Urothelium cell line (cell line): ENCODE measurements around the gene KLHDC2.
"Not testable (repeated sequence)": the region's sequence is repeated elsewhere in the genome, so short reads cannot be mapped to it uniquely, and the experiment has no call there.

ENCODE experiments used
- DNase-seq: peaks from one replicate; pipeline ENCODE4 v3.0.0; 2011; ENCODE audit warnings: low spot score, mixed read lengths
- FAIRE-seq: peaks from 2 replicates; lab custom pipeline; 2011; peaks lifted over from hg19 to GRCh38; lab: Jason Lieb, UNC

Gene KLHDC2

GRCh38 chr14:49767571-49768300, at the start of gene KLHDC2:
Gene KLHDC2 (plus strand): TSS chr14:49768153. CDS start chr14:49768469, 316 bp downstream.
- FAIRE-seq (no peak), DNase-seq (peak; percentile 97)

GRCh38 chr14:49720744-49721143, 47.2 kb upstream of the KLHDC2 start:
- FAIRE-seq (no peak), DNase-seq (no peak)

GRCh38 chr14:49721733-49722435, 46.1 kb upstream of the KLHDC2 start:
- FAIRE-seq, result peak; percentile 20
- DNase-seq, result not testable (repeated sequence)

GRCh38 chr14:49727171-49727570, 40.8 kb upstream of the KLHDC2 start:
- peak; percentile 59 for FAIRE-seq
- DNase-seq, result no peak

GRCh38 chr14:49732896-49733295, 35.1 kb upstream of the KLHDC2 start:
- no peak for DNase-seq
- no peak for FAIRE-seq

GRCh38 chr14:49733836-49734235, 34.1 kb upstream of the KLHDC2 start:
- FAIRE-seq (no peak), DNase-seq (no peak)

GRCh38 chr14:49735669-49736068, 32.3 kb upstream of the KLHDC2 start:
- DNase-seq, FAIRE-seq: not testable (repeated sequence)

GRCh38 chr14:49745191-49745590, 22.8 kb upstream of the KLHDC2 start:
- DNase-seq, result no peak

GRCh38 chr14:49746476-49746875, 21.5 kb upstream of the KLHDC2 start:
- not testable (repeated sequence) for DNase-seq, FAIRE-seq

More at GRCh38 chr14:49745191-49745590, 22.8 kb upstream of the KLHDC2 start:
- FAIRE-seq, result no peak

GRCh38 chr14:49754570-49755097, 13.3 kb upstream of the KLHDC2 start:
- FAIRE-seq, result peak; percentile 35
- DNase-seq, result no peak

GRCh38 chr14:49755378-49755777, 12.6 kb upstream of the KLHDC2 start:
- peak; percentile 5 for FAIRE-seq
- no peak for DNase-seq

- FAIRE-seq (no peak), DNase-seq (no peak)
Observed at GRCh38 chr14:49761839-49762551, 6.0 kb upstream of the KLHDC2 start.

- DNase-seq, result peak; percentile 21
- peak; percentile 17 for FAIRE-seq
Observed at GRCh38 chr14:49766839-49767238, 1.1 kb upstream of the KLHDC2 start.

GRCh38 chr14:49767270-49767570, 733 bp upstream of the KLHDC2 start:
- no peak for DNase-seq
- FAIRE-seq, result peak; percentile 5

GRCh38 chr14:49768301-49769121, 558 bp downstream of the KLHDC2 start:
- FAIRE-seq (peak; percentile 93), DNase-seq (peak; percentile 51)

- FAIRE-seq, result no peak
- DNase-seq, result peak; percentile 27
Observed at GRCh38 chr14:49769171-49769570, 1.2 kb downstream of the KLHDC2 start.

GRCh38 chr14:49769581-49770211, 1.7 kb downstream of the KLHDC2 start:
- DNase-seq, result no peak

GRCh38 chr14:49770212-49770817, 2.4 kb downstream of the KLHDC2 start:
- FAIRE-seq, result no peak
- DNase-seq, result no peak

More at GRCh38 chr14:49769581-49770211, 1.7 kb downstream of the KLHDC2 start:
- FAIRE-seq, result no peak

GRCh38 chr14:49771691-49772090, 3.7 kb downstream of the KLHDC2 start:
- FAIRE-seq, DNase-seq: not testable (repeated sequence)
